ENCODE data around the gene IRAG1.

Gene IRAG1

DNA sequence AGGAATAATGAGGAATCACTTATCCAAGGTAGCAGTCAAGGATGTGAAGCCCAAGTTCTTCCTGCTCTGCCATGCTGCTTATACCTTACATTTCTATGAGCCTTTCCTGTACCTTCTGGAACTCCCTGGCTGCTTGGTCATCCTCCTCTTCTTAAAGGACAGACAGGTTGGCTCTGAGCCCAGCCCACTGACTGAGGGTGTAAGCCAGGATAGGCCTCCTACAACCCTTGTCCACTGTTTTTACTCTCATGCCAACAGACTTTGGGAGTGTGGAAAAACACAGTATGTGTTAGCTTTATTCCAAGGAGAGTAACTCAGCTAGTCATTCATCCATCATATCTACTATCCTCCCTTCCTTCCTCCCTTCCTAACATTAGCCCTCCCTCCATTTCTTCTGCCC is 47.5 kb downstream of the IRAG1 start:
- Histone ChIP-seq H3K4me3 (ENCODE audit: low read depth, low read length) (no peak overlapping the region), H3K36me3 (no peaks in the 10 kb centered on the region), H3K27me3 (ENCODE audit: insufficient read depth, low read depth, severe bottlenecking) (no peaks in the 10 kb centered on the region), H3K9me3 (ENCODE audit: severe bottlenecking) (no peaks in the 10 kb centered on the region), H3K27ac (no peak overlapping the region)
- DNase-seq: no peak
- TF ChIP-seq CTCF (IDR thresholded peaks at IDR 0.05; ENCODE audit: low read depth, low read length): no peak

DNA sequence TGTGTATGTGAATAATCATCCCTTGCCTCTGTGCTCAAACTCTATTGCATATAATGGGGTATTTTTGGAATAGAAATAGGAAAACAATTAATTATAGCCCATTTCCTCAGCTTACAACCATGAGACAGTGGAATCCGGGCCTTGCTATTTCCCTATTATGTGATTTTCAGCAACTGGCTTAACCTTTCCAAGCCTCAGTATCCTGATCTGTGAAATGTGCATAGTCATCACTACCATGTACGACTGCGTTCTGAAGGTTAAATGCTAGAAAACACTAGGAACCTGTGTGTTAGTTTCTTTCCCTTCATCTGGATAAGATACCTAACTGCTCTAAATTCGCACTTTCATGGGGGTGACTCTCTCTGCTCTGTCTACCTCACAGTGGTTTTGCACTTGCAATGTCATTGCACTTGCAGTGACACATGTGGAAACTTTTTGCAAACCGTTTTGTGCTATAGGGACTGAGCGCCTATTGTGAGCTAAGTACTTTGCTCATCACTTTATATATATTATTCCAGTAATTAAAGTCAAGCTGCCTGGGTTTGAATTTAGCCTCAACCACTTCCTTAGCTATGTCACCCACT is 48.3 kb downstream of the IRAG1 start:
- no peak for DNase-seq
- Histone ChIP-seq H3K9me3 (ENCODE audit: severe bottlenecking) (no peaks in the 10 kb centered on the region), H3K36me3 (no peaks in the 10 kb centered on the region), H3K4me3 (ENCODE audit: low read depth, low read length) (no peak overlapping the region), H3K27me3 (ENCODE audit: insufficient read depth, low read depth, severe bottlenecking) (no peaks in the 10 kb centered on the region), H3K27ac (no peak overlapping the region)
- TF ChIP-seq CTCF (IDR thresholded peaks at IDR 0.05; ENCODE audit: low read depth, low read length): no peak

Measured in WERI-Rb-1 (cell line).